Measurements from ENCODE around the gene PEX26. TPM values are rescaled to one million over a fixed set of nuclear protein-coding genes. Genes with fewer than 3 reads are reported as not detected.

The PEX26 gene
- total and polyA plus RNA-seq, 9 of the 15 experiments (the other 6 are each of a cell fraction or from before 2014, with no cell fraction given) = 0.35 to 39.6 (median 17.4) TPM

DNA sequence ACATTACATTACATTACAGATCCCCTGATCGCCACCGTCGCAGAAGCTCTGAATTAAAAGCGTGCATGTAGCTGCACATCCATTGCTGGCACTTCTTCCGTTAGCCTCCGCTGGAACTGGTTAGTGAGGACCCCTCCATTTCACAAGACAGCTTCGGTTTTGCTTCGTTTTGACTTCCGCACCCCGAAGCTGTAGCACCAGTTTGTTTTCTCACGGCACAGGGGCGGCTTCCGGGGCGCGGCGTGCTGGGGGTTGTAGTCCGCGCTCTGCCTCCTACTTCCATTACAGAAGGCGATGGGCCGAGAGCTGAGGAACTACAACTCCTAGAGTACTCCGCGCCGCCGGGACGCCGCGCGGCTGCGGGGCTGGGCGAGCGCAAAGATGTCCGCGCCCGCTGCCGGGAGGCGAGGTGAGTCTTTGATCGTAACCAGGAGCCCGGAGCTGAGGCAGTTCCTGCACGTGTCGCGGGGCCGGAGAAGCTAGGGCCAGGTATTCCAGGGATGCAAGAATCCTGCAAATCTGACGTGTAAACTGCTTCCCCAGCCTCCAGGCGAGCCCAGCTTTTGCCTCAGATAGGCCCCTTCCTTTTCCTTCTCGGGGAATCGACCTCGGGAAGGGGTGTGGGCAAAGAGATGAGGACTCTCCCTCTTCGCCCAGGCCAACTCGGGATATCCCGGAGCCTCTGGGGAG lies at the start of gene PEX26 (continued):
- TF ChIP-seq EGR1 (conservative IDR thresholded peaks at IDR 0.05) (peak; percentile 64), BMI1 (IDR thresholded peaks at IDR 0.05; ENCODE audit: low read length) (no peak), MECOM (CRISPR knock-in tag; IDR thresholded peaks at IDR 0.05) (no peak), HNRNPK (IDR thresholded peaks at IDR 0.05; ENCODE audit: low read depth, low read length, poor library complexity, severe bottlenecking) (no peak), ZNF384 (IDR thresholded peaks at IDR 0.05; ENCODE audit: low read depth, low read length) (0 out of 2 replicates have a peak, but pooled peaks have one; percentile 27), TOE1 (IDR thresholded peaks at IDR 0.05; ENCODE audit: borderline replicate concordance) (no peak), TOE1 (CRISPR knock-in tag; IDR thresholded peaks at IDR 0.05; ENCODE audit: borderline replicate concordance, low read depth) (no peak), HCFC1 (IDR thresholded peaks at IDR 0.05; ENCODE audit: low read depth, low read length) (peak; percentile 98), ELF1 (tag; IDR thresholded peaks at IDR 0.05) (peak; percentile 97), ZNF766 (CRISPR knock-in tag; conservative IDR thresholded peaks at IDR 0.05) (peak; percentile 94), KDM5B (IDR thresholded peaks at IDR 0.05; ENCODE audit: insufficient replicate concordance, low read depth, low read length) (peak; percentile 81), ZNF253 (CRISPR knock-in tag; conservative IDR thresholded peaks at IDR 0.05) (no peak), ETV1 (tag; conservative IDR thresholded peaks at IDR 0.05; ENCODE audit: low read depth) (peak; percentile 81)
- TF ChIP-seq, protein P1, sequence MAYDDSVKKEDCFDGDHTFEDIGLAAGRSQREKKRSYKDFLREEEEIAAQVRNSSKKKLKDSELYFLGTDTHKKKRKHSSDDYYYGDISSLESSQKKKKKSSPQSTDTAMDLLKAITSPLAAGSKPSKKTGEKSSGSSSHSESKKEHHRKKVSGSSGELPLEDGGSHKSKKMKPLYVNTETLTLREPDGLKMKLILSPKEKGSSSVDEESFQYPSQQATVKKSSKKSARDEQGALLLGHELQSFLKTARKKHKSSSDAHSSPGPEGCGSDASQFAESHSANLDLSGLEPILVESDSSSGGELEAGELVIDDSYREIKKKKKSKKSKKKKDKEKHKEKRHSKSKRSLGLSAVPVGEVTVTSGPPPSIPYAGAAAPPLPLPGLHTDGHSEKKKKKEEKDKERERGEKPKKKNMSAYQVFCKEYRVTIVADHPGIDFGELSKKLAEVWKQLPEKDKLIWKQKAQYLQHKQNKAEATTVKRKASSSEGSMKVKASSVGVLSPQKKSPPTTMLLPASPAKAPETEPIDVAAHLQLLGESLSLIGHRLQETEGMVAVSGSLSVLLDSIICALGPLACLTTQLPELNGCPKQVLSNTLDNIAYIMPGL (CRISPR knock-in tag; IDR thresholded peaks at IDR 0.05) = peak; percentile 59; the same call in 1 of the 2 replicates
- TF ChIP-seq, protein P2, sequence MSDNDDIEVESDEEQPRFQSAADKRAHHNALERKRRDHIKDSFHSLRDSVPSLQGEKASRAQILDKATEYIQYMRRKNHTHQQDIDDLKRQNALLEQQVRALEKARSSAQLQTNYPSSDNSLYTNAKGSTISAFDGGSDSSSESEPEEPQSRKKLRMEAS (CRISPR knock-in tag; IDR thresholded peaks at IDR 0.05) = peak; percentile 62
- TF ChIP-seq, protein P3, sequence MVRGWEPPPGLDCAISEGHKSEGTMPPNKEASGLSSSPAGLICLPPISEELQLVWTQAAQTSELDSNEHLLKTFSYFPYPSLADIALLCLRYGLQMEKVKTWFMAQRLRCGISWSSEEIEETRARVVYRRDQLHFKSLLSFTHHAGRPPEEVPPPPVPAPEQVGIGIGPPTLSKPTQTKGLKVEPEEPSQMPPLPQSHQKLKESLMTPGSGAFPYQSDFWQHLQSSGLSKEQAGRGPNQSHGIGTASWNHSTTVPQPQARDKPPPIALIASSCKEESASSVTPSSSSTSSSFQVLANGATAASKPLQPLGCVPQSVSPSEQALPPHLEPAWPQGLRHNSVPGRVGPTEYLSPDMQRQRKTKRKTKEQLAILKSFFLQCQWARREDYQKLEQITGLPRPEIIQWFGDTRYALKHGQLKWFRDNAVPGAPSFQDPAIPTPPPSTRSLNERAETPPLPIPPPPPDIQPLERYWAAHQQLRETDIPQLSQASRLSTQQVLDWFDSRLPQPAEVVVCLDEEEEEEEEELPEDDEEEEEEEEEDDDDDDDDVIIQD (CRISPR knock-in tag; IDR thresholded peaks at IDR 0.05) = no peak
- TF ChIP-seq, protein P4, sequence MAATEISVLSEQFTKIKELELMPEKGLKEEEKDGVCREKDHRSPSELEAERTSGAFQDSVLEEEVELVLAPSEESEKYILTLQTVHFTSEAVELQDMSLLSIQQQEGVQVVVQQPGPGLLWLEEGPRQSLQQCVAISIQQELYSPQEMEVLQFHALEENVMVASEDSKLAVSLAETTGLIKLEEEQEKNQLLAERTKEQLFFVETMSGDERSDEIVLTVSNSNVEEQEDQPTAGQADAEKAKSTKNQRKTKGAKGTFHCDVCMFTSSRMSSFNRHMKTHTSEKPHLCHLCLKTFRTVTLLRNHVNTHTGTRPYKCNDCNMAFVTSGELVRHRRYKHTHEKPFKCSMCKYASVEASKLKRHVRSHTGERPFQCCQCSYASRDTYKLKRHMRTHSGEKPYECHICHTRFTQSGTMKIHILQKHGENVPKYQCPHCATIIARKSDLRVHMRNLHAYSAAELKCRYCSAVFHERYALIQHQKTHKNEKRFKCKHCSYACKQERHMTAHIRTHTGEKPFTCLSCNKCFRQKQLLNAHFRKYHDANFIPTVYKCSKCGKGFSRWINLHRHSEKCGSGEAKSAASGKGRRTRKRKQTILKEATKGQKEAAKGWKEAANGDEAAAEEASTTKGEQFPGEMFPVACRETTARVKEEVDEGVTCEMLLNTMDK (IDR thresholded peaks at IDR 0.05; ENCODE audit: borderline replicate concordance, insufficient read depth, low read depth, low read length, poor library complexity, severe bottlenecking) = no peak
- TF ChIP-seq, protein P5, sequence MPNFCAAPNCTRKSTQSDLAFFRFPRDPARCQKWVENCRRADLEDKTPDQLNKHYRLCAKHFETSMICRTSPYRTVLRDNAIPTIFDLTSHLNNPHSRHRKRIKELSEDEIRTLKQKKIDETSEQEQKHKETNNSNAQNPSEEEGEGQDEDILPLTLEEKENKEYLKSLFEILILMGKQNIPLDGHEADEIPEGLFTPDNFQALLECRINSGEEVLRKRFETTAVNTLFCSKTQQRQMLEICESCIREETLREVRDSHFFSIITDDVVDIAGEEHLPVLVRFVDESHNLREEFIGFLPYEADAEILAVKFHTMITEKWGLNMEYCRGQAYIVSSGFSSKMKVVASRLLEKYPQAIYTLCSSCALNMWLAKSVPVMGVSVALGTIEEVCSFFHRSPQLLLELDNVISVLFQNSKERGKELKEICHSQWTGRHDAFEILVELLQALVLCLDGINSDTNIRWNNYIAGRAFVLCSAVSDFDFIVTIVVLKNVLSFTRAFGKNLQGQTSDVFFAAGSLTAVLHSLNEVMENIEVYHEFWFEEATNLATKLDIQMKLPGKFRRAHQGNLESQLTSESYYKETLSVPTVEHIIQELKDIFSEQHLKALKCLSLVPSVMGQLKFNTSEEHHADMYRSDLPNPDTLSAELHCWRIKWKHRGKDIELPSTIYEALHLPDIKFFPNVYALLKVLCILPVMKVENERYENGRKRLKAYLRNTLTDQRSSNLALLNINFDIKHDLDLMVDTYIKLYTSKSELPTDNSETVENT (CRISPR knock-in tag; IDR thresholded peaks at IDR 0.05) = peak; percentile 11; the same call in 1 of the 2 replicates
